GM12874 (cell line): ENCODE results near the gene CNRIP1.

Source experiments
- TF ChIP-seq, protein P1 (sequence below): IDR thresholded peaks from 2 replicates; pipeline ENCODE4 v1.5.1; 2011; ENCODE audit warnings: low read depth, mild to moderate bottlenecking, control low read depth, low read length, moderate library complexity; ENCODE audit not compliant: insufficient read depth

The CNRIP1 gene

DNA sequence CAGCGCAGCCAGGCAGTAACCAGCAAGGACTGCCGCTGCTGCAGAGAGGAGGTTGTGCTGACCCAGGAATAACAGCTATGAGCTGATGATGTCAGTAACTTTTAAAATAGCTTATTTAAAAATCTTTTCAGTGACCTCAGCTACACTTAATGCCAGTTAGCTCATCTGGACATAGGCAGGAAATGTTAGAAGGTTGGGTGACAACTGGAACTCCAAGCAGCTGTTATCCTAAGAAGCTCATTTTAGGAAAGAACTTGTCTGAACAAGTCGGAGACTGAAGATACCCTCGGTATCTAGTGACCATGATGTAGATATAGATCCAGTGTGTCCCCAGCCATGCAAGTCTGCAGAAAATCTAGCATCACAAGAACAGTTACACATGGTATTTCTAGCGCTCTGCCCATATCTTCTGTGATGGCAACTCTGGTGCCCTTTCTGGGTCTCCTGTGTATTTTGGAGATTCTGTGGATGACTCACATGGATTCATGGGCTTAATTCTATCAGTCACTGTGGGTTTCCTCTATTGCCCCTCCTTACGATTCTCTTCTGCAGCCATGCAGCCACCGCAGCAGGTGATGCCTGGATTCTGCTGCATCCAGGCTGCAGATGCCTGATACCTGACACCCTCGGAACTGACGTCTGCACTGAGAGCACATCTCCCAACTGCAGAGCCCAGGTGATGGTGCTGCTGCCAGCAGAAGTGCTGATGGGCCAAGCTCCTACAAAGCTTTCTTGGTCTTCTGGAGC, 25.6 kb upstream of the CNRIP1 start:
- TF ChIP-seq, protein P1, sequence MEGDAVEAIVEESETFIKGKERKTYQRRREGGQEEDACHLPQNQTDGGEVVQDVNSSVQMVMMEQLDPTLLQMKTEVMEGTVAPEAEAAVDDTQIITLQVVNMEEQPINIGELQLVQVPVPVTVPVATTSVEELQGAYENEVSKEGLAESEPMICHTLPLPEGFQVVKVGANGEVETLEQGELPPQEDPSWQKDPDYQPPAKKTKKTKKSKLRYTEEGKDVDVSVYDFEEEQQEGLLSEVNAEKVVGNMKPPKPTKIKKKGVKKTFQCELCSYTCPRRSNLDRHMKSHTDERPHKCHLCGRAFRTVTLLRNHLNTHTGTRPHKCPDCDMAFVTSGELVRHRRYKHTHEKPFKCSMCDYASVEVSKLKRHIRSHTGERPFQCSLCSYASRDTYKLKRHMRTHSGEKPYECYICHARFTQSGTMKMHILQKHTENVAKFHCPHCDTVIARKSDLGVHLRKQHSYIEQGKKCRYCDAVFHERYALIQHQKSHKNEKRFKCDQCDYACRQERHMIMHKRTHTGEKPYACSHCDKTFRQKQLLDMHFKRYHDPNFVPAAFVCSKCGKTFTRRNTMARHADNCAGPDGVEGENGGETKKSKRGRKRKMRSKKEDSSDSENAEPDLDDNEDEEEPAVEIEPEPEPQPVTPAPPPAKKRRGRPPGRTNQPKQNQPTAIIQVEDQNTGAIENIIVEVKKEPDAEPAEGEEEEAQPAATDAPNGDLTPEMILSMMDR = no peak

DNA sequence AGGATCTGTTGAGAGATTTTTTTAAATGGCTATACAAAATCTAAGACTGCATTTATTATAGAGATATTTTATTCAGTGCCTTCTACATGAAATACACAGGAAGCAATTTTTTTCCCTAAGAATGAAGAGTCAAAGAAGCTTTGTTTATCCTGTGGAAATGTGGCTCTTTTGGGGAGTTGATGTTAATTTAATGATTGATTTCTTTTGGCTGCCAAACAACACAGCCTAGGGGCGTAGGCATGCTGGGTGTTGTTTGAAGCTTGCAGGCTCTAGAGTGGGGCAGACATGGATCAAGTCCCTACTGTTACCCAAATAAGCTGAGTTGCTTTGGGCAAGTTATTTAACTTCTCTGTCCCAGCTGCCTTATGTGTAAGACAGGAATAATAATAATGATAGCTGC, 24.3 kb upstream of the CNRIP1 start:
- TF ChIP-seq, protein P1 = no peak

- TF ChIP-seq, protein P1 = no peak
Measured at GRCh38 chr2:68342470-68342869, 22.7 kb upstream of the CNRIP1 start.

- TF ChIP-seq, protein P1 = no peak
Measured at GRCh38 chr2:68341583-68341982, 21.8 kb upstream of the CNRIP1 start.

DNA sequence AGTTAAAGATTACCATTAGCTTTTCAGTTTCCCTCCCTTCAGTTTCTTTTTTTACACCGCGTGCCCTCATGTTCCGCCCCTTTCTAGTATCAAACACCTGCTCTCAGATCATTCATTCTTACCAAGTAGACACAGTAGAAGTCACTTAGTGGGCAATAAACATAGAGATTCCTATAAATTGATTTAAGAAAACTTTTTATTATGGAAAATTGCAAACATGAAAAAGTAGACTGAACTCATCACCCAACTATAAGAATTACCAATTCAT, 21.2 kb upstream of the CNRIP1 start:
- TF ChIP-seq, protein P1 = no peak

DNA sequence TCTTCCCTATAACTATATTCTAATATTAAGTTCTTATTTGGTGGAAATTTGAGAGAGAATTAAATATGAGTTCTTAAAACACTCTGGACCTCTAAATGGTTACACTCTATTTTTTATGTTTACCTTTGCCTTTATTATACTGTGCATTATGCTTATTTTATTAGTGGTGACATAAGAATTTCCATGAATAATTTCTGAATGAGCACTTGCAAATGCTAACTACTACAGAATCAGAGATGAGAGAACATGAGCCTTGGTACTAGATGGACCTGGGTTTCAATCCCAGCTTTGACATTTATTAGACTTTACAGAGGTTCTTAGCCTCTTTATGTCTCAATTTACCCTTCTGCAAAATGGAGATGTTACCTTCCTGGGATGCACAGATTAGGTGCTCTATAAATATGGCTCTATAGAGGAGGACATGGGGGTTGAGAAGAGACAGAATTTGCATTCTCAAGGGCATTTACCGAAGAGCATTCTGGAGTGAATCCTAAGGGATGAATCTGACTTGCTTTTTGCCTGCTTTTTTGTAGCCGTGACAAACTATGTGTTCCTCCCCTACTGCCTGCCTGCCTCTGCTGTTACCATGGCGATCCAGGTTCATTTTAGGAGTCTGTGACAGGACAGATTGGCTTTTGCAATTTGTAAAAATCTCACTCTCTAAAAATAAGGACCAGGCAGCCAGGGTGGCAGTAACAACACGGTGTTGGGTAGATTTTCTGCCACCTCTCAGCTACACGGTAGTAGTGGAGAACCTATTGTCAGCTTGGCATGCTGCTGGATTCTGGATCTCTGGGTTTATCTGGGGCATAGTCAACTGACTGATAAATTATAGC, 20.7 kb upstream of the CNRIP1 start:
- TF ChIP-seq, protein P1 = no peak

- TF ChIP-seq, protein P1 = no peak
Measured at GRCh38 chr2:68336192-68336591, 16.4 kb upstream of the CNRIP1 start.
